HepG2 (cell line): Measurements from ENCODE around the gene HAP1. TPM values are rescaled to one million over a fixed set of nuclear protein-coding genes. Genes with fewer than 3 reads are reported as not detected.
A peak's percentile ranks its signal among the peaks of the same experiment; 100 is the strongest.

Source experiments
- ARHGAP35 ChIP-seq: sonication (generic); formaldehyde crosslinking; IDR thresholded peaks from 2 replicates; pipeline ENCODE4 v1.9.0; 2022; ENCODE audit warnings: mild to moderate bottlenecking, inconsistent platforms, moderate library complexity, missing genetic modification reagents, borderline replicate concordance
- IKZF5 ChIP-seq: IDR thresholded peaks from 2 replicates; pipeline ENCODE4 v1.6.1; 2018; ENCODE audit warnings: missing genetic modification reagents, mild to moderate bottlenecking, missing compliant biosample characterization
- KDM1A ChIP-seq: IDR thresholded peaks from 2 replicates; pipeline ENCODE4 v1.6.1; 2016; ENCODE audit warnings: missing compliant biosample characterization
- MBD4 ChIP-seq: IDR thresholded peaks from 2 replicates; pipeline ENCODE4 v1.6.1; 2012; ENCODE audit warnings: low read length, inconsistent platforms, borderline replicate concordance
- MED13 ChIP-seq: sonication (generic); formaldehyde crosslinking; IDR thresholded peaks from 2 replicates; pipeline ENCODE4 v1.5.0; 2020; ENCODE audit warnings: missing genetic modification reagents
- MYNN ChIP-seq: sonication (generic); formaldehyde crosslinking; IDR thresholded peaks from 2 replicates; pipeline ENCODE4 v1.4.0; 2020; ENCODE audit warnings: mild to moderate bottlenecking, low read depth, missing genetic modification reagents
- SAP130 ChIP-seq: IDR thresholded peaks from 2 replicates; pipeline ENCODE4 v1.6.1; 2016; ENCODE audit warnings: low read depth
- SIN3A ChIP-seq: IDR thresholded peaks from 2 replicates; pipeline ENCODE4 v1.6.1; 2011; ENCODE audit warnings: low read depth, mild to moderate bottlenecking, control low read depth, low read length, borderline replicate concordance
- YY1 ChIP-seq: IDR thresholded peaks from 2 replicates; pipeline ENCODE4 v1.6.1; 2011; ENCODE audit warnings: low read length, low read depth, moderate library complexity, mild to moderate bottlenecking; ENCODE audit not compliant: insufficient read depth, insufficient replicate concordance
- ZBTB44 ChIP-seq: sonication (generic); formaldehyde crosslinking; IDR thresholded peaks from 2 replicates; pipeline ENCODE4 v1.4.0; 2020; ENCODE audit warnings: missing genetic modification reagents
- ZBTB46 ChIP-seq: sonication (generic); formaldehyde crosslinking; IDR thresholded peaks from 2 replicates; pipeline ENCODE4 v1.4.0; 2020; ENCODE audit warnings: mild to moderate bottlenecking, missing genetic modification reagents, borderline replicate concordance
- ZBTB8A ChIP-seq: sonication (generic); formaldehyde crosslinking; IDR thresholded peaks from 2 replicates; pipeline ENCODE4 v1.4.0; 2020; ENCODE audit warnings: mild to moderate bottlenecking, low read depth, missing genetic modification reagents, borderline replicate concordance
- ZNF207 ChIP-seq: fragments of 450-650 bp; IDR thresholded peaks from 2 replicates; pipeline ENCODE4 v1.6.1; 2016; ENCODE audit warnings: antibody characterized with exemption, borderline replicate concordance
- ZNF33A ChIP-seq: sonication (generic); formaldehyde crosslinking; IDR thresholded peaks from 2 replicates; pipeline ENCODE4 v1.5.1; 2020; ENCODE audit warnings: missing genetic modification reagents, mild to moderate bottlenecking, moderate library complexity, borderline replicate concordance
- ZNF343 ChIP-seq: sonication (generic); formaldehyde crosslinking; IDR thresholded peaks from 2 replicates; pipeline ENCODE4 v1.4.0; 2020; ENCODE audit warnings: mild to moderate bottlenecking, missing genetic modification reagents
- ZNF367 ChIP-seq: sonication (generic); formaldehyde crosslinking; IDR thresholded peaks from 2 replicates; pipeline ENCODE4 v1.4.0; 2020; ENCODE audit warnings: missing genetic modification reagents, borderline replicate concordance
- ZNF510 ChIP-seq: sonication (generic); formaldehyde crosslinking; IDR thresholded peaks from 2 replicates; pipeline ENCODE4 v1.4.0; 2020; ENCODE audit warnings: low read depth, mild to moderate bottlenecking, missing genetic modification reagents
- ZNF546 ChIP-seq: sonication (generic); formaldehyde crosslinking; conservative IDR thresholded peaks from 2 replicates; pipeline ENCODE4 v1.8.1; 2023; ENCODE audit warnings: mild to moderate bottlenecking, missing genetic modification reagents
- ZNF564 ChIP-seq: sonication (generic); formaldehyde crosslinking; IDR thresholded peaks from 2 replicates; pipeline ENCODE4 v1.8.1; 2023; ENCODE audit warnings: mild to moderate bottlenecking, missing genetic modification reagents
- ZNF83 ChIP-seq: sonication (generic); formaldehyde crosslinking; IDR thresholded peaks from 2 replicates; pipeline ENCODE4 v1.4.0; 2020; ENCODE audit warnings: missing genetic modification reagents, mild to moderate bottlenecking, borderline replicate concordance
- polyA plus RNA-seq, 8 experiments: library from polyadenylated mRNA; depleted of rRNA in 3 of 8; stranded (reverse) in 7 of 8; unstranded in 1 of 8; fragments of >200 nt; fragmentation: Illumina TruSeq in 4 of 8; extraction: Trizol in 4 of 8; gene quantifications; 2 replicates each; pipeline versions ENCODE4 v1.2.1 to v1.2.3, GENCODE V29; 2011 to 2016; ENCODE audit warnings: low read depth in 4 of 8, missing spikeins in 1 of 8, mixed read lengths in 1 of 8; ENCODE audit not compliant: insufficient read depth in 1 of 8
- total RNA-seq, 5 experiments: library from RNA; depleted of rRNA; stranded (reverse); fragments of >200 nt; fragmentation: Illumina TruSeq; extraction: Trizol; gene quantifications; 2 replicates each; pipeline ENCODE4 v1.2.3, GENCODE V29; 2016; ENCODE audit warnings: low read depth in 1 of 5
- TF ChIP-seq, protein P1 (sequence below): sonication (generic); formaldehyde crosslinking; conservative IDR thresholded peaks from 2 replicates; pipeline ENCODE4 v1.8.1; 2023; ENCODE audit warnings: missing genetic modification reagents
- TF ChIP-seq, protein P2 (sequence below): sonication (generic); formaldehyde crosslinking; IDR thresholded peaks from 2 replicates; pipeline ENCODE4 v1.5.0; 2020; ENCODE audit warnings: missing genetic modification reagents, mild to moderate bottlenecking, borderline replicate concordance

The HAP1 gene
- total and polyA plus RNA-seq, 2 of the 13 experiments (the other 11 are each of a cell fraction or from before 2014, with no cell fraction given) = 0.07 TPM

- TF ChIP-seq ZBTB8A (CRISPR knock-in tag) (peak; percentile 86; the same call in 1 of the 2 replicates), ZNF83 (peak; percentile 92; the same call in 1 of the 2 replicates), KDM1A (CRISPR knock-in tag) (no peak), ARHGAP35 (peak; percentile 96; the same call in 1 of the 2 replicates), MBD4 (no peak), MYNN (no peak), ZNF207 (no peak), YY1 (peak; percentile 87), SAP130 (no peak), ZNF343 (CRISPR knock-in tag) (peak; percentile 98), MED13 (CRISPR knock-in tag) (peak; percentile 82; the same call in 1 of the 2 replicates), ZBTB46 (0 out of 2 replicates have a peak, but pooled peaks have one; percentile 91), SIN3A (peak; percentile 74; the same call in 1 of the 2 replicates), IKZF5 (CRISPR knock-in tag) (peak; percentile 66), ZNF33A (CRISPR knock-in tag) (no peak), ZNF510 (CRISPR knock-in tag) (peak; percentile 99), ZNF546 (CRISPR knock-in tag) (peak; percentile 84; the same call in 1 of the 2 replicates), ZBTB44 (CRISPR knock-in tag) (no peak), ZNF564 (peak; percentile 92), ZNF367 (no peak)
- TF ChIP-seq, protein P1, sequence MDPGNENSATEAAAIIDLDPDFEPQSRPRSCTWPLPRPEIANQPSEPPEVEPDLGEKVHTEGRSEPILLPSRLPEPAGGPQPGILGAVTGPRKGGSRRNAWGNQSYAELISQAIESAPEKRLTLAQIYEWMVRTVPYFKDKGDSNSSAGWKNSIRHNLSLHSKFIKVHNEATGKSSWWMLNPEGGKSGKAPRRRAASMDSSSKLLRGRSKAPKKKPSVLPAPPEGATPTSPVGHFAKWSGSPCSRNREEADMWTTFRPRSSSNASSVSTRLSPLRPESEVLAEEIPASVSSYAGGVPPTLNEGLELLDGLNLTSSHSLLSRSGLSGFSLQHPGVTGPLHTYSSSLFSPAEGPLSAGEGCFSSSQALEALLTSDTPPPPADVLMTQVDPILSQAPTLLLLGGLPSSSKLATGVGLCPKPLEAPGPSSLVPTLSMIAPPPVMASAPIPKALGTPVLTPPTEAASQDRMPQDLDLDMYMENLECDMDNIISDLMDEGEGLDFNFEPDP (CRISPR knock-in tag) = no peak
- TF ChIP-seq, protein P2, sequence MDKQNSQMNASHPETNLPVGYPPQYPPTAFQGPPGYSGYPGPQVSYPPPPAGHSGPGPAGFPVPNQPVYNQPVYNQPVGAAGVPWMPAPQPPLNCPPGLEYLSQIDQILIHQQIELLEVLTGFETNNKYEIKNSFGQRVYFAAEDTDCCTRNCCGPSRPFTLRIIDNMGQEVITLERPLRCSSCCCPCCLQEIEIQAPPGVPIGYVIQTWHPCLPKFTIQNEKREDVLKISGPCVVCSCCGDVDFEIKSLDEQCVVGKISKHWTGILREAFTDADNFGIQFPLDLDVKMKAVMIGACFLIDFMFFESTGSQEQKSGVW (CRISPR knock-in tag) = 0 out of 2 replicates have a peak, but pooled peaks have one; percentile 21
Observed at GRCh38 chr17:41688641-41689496, 45.6 kb downstream of the HAP1 start, which contains the start of gene EIF1 (continued).
